ENCODE results near the gene SPRR4. TPM values are rescaled to one million over a fixed set of nuclear protein-coding genes. Genes with fewer than 3 reads are reported as not detected.

The SPRR4 gene
- total RNA-seq, 4 donors from 2014 or later: not detected

- H3K27ac ChIP-seq: no peak overlapping the region
- no peak for ATAC-seq
- TF ChIP-seq POLR2A (IDR thresholded peaks at IDR 0.05) (no peak), POLR2AphosphoS5 (IDR thresholded peaks at IDR 0.05) (no peak), EP300 (IDR thresholded peaks at IDR 0.05) (no peak)
- TF ChIP-seq, protein P1, sequence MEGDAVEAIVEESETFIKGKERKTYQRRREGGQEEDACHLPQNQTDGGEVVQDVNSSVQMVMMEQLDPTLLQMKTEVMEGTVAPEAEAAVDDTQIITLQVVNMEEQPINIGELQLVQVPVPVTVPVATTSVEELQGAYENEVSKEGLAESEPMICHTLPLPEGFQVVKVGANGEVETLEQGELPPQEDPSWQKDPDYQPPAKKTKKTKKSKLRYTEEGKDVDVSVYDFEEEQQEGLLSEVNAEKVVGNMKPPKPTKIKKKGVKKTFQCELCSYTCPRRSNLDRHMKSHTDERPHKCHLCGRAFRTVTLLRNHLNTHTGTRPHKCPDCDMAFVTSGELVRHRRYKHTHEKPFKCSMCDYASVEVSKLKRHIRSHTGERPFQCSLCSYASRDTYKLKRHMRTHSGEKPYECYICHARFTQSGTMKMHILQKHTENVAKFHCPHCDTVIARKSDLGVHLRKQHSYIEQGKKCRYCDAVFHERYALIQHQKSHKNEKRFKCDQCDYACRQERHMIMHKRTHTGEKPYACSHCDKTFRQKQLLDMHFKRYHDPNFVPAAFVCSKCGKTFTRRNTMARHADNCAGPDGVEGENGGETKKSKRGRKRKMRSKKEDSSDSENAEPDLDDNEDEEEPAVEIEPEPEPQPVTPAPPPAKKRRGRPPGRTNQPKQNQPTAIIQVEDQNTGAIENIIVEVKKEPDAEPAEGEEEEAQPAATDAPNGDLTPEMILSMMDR (IDR thresholded peaks at IDR 0.05): no peak
- no peak overlapping the region for H3K4me3 ChIP-seq
- 67 to 86% methylated on average over 1 to 3 of the region's 6 CpGs for whole genome bisulfite sequencing, 2 donors (ENCODE audit: low coverage in 1 of 2)
- H3K27me3 ChIP-seq: no peaks in the 10 kb centered on the region
- no peaks in the 10 kb centered on the region for H3K36me3 ChIP-seq
- H3K4me1 ChIP-seq: no peaks in the 10 kb centered on the region
- peaks cover 0 to 18% (median 0%) of the 10 kb centered on the region in 3 donors for H3K9me3 ChIP-seq
These were observed 22.7 kb downstream of the SPRR4 start for GRCh38 chr1:152993186-152993585.

- Histone ChIP-seq H3K4me1 (no peaks in the 10 kb centered on the region), H3K27me3 (no peaks in the 10 kb centered on the region), H3K27ac (no peak overlapping the region), H3K36me3 (no peaks in the 10 kb centered on the region), H3K4me3 (no peak overlapping the region), H3K9me3 (peaks cover 0 to 18% (median 0%) of the 10 kb centered on the region in 3 donors)
- no peak for TF ChIP-seq POLR2AphosphoS5 (IDR thresholded peaks at IDR 0.05)
- TF ChIP-seq POLR2A (IDR thresholded peaks at IDR 0.05): no peak
- TF ChIP-seq, protein P1 (IDR thresholded peaks at IDR 0.05): no peak
- TF ChIP-seq EP300 (IDR thresholded peaks at IDR 0.05): no peak
- WGBS, 2 donors (ENCODE audit: low coverage in 1 of 2): 35 to 41% methylated on average over 1 of the region's 1 CpG
- no peak for ATAC-seq
These were observed 25.4 kb downstream of the SPRR4 start for GRCh38 chr1:152995842-152996241.

DNA sequence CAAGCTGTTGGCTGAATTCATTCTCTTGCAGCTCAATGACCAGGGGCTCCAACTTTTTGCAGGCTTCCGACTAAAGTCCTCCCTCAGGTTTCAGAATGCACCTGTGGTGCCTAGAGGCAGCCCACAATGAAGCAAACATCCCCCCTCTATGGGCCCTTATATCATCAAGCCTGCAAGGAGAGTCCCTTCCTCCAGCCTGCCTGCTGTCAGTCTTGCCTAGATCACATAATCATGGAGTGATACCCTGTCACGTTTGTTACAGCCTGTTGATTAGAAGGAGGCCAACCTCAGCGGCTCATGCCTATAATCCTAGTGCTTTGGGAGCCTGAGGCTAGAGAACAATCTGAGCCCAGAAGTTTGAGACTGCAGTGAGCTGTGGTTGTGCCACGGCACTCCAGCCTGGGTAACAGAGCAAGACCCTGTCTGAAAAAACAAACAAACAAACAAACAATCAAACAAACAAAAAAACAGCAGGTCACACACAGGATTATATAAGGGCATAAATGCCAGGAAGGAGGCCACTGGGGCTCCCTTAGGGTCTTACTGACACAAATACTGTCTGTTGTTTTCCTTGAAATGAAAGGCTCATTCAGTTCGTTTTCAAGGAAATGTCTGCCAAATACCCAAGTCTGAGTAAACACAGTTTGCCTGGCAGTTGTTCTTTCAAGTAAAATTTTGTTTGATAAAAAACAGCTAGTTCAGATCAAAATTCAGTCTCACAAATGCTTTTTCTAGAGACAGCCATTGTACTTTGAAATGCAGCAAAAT, 26.4 kb downstream of the SPRR4 start:
- ATAC-seq: no peak
- Histone ChIP-seq H3K27ac (no peak overlapping the region), H3K4me3 (no peak overlapping the region), H3K27me3 (no peaks in the 10 kb centered on the region), H3K9me3 (peaks cover 0 to 18% (median 0%) of the 10 kb centered on the region in 3 donors), H3K36me3 (no peaks in the 10 kb centered on the region), H3K4me1 (no peaks in the 10 kb centered on the region)
- 36 to 38% methylated on average over 4 to 5 of the region's 5 CpGs for WGBS, 2 donors (ENCODE audit: low coverage in 1 of 2)
- TF ChIP-seq, protein P1 (IDR thresholded peaks at IDR 0.05): no peak
- no peak for TF ChIP-seq EP300 (IDR thresholded peaks at IDR 0.05)

GRCh38 chr1:152997901-152998300, 27.5 kb downstream of the SPRR4 start:
- H3K4me3 ChIP-seq: no peak overlapping the region
- ATAC-seq: no peak
- peaks cover 0 to 18% (median 0%) of the 10 kb centered on the region in 3 donors for H3K9me3 ChIP-seq
- H3K4me1 ChIP-seq: no peaks in the 10 kb centered on the region
- H3K27me3 ChIP-seq: no peaks in the 10 kb centered on the region
- no peak for TF ChIP-seq POLR2A (IDR thresholded peaks at IDR 0.05)
- TF ChIP-seq POLR2AphosphoS5 (IDR thresholded peaks at IDR 0.05): no peak
- TF ChIP-seq EP300 (IDR thresholded peaks at IDR 0.05): no peak
- 38 to 48% methylated on average over 4 to 7 of the region's 7 CpGs for WGBS, 2 donors (ENCODE audit: low coverage in 1 of 2)
- no peaks in the 10 kb centered on the region for H3K36me3 ChIP-seq
- H3K27ac ChIP-seq: no peak overlapping the region

- Histone ChIP-seq H3K4me3 (no peak overlapping the region), H3K9me3 (peaks cover 0 to 18% (median 0%) of the 10 kb centered on the region in 3 donors), H3K4me1 (no peaks in the 10 kb centered on the region), H3K36me3 (no peaks in the 10 kb centered on the region), H3K27me3 (no peaks in the 10 kb centered on the region), H3K27ac (no peak overlapping the region)
- 77 to 100% methylated on average over 2 to 4 of the region's 4 CpGs for WGBS, 2 donors (ENCODE audit: low coverage in 1 of 2)
- ATAC-seq: no peak
- no peak for TF ChIP-seq POLR2AphosphoS5 (IDR thresholded peaks at IDR 0.05)
- TF ChIP-seq EP300 (IDR thresholded peaks at IDR 0.05): no peak
- no peak for TF ChIP-seq POLR2A (IDR thresholded peaks at IDR 0.05)
- TF ChIP-seq, protein P1 (IDR thresholded peaks at IDR 0.05): no peak
These were observed 28.0 kb downstream of the SPRR4 start for GRCh38 chr1:152998476-152998875.

Measured in gastroesophageal sphincter (tissue), 4 donors.